Activated T-cell treated with anti-CD3 and anti-CD28 coated beads, Interleukin-2, amount 50 U/mL, for 1 hour (primary cell): ENCODE measurements around the gene BACH2.
"Not testable (repeated sequence)": the region's sequence is repeated elsewhere in the genome, so short reads cannot be mapped to it uniquely, and the experiment has no call there.

Experiments used
- DNase-seq: peaks from one replicate; pipeline ENCODE4 v3.0.0-alpha.2; 2020

BACH2 gene

DNA sequence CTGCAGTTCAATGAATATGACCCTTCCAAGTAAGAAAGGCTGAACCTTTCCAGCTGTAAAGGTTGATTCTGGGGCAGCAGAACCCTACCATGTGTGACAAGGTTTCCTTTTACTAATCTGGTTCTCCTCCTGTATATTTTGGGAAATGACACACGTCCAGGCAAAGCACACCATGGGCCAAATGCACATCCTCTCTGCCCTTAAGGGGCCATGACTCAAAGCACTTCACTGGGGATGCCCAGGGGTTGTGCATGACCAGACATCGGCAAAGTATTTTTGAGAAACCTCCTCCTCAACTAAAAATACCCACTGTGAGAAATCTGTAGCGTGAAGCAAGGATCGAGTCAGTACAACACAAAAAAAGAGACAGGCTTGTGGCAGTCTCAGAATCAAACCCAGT is 174.7 kb downstream of the BACH2 start:
- no peak for DNase-seq

DNA sequence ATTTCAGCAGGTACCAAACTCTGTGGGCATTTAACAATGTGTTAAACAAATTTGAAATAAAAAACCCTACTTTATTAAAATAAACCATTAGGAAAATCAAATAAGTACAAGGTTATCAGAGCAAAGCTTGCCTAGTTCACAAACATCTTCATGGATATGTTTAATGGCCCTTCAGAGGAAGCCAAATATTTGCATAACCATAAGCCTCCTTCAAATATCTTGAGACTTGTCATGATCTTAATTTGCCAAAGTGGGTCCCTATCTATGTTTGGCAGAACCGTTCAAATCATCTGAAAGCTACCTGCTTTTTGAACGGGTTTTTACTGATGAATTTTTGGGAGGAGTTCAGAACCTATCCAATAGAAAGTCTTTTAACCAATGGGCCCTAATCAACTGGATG is 176.3 kb downstream of the BACH2 start:
- no peak for DNase-seq

DNA sequence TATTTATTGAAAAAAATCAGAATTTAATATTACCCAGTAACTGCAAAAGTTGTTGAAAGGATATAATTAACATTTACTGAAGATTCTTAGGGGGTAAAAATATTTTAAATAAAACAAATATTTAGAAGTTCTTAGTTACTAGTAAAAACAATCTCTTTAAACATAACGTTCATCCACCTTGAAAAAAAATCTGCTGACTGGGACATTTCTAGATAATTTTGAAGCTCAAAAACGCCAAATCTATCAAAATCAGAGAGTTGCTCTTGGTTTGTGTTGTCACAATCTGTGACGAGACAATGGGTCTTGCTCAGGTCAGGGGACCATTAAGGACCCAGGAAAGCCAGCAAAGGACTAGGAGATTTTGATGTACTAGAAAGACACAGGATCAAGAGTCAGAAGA is 177.0 kb downstream of the BACH2 start:
- no peak for DNase-seq

DNA sequence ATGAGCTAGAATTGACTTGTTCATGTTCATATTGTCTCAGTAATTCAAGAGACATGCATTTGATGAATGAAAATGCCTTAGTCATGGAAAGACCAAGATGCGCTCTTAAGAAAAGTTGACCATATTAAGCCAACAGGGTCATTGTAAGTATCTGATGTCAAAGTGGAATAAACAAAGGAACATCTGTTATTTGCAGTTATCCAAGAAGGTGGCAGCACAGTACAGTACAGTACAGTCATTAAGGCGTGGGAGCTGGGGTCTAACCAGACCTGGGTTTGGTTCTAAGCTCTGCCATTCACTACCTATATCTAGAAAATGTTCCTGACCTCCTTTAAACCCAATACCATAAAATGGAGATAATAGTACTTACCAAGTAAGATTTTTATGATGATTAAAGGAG is 178.1 kb downstream of the BACH2 start:
- DNase-seq: no peak

DNA sequence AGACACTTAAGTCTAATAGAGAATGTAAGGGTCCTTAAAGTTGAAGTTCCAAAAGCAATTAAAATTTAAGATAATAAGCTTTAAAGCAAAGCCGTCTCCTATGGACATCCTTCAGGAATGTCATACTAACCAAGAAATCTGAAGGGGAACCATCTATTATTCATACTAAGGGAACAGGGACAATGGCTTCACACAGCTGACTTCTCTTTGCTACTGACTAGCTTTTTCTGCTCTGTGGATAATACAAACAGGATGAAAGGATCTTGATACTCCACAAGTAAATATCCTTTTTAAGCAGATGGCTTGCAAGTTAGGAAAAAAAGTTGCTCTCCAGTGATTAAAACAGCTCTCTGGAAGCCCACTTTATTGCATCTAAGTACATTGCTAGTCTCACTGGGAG is 178.6 kb downstream of the BACH2 start:
- DNase-seq: no peak

DNA sequence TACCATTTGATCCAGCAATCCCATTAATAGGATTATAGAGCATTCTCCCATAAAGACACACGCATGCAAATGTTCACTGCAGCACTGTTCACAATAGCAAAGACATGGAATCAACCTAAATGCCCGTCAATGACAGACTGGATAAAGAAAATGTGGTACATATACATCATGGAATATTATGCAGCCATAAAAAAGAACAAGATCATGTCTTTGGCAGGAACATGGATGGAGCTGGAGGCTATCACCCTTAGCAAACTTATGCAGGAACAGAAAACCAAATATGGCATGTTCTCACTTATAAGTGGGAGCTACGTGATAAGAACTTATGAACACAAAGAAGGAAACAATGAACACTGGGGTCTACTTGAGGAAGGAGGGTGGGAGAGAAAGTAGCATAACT is 180.5 kb downstream of the BACH2 start:
- DNase-seq: not testable (repeated sequence)

DNA sequence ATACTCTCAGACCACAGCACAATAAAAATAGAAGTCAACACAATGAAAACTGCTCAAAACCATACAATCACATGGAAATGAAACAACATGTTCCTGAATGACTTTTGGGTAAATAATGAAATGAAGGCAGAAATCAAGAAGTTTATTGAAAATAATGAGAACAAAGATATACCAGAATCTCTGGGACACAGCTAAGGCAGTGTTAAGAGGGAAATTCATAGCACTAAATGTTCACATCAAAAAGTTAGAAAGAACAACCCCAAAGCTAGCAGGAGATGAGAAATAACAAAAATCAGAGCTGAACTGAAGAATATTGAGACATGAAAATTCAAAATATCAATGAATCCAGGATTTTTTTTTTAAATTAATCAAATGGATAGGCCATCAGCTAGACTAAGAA is 183.3 kb downstream of the BACH2 start:
- DNase-seq: no peak

DNA sequence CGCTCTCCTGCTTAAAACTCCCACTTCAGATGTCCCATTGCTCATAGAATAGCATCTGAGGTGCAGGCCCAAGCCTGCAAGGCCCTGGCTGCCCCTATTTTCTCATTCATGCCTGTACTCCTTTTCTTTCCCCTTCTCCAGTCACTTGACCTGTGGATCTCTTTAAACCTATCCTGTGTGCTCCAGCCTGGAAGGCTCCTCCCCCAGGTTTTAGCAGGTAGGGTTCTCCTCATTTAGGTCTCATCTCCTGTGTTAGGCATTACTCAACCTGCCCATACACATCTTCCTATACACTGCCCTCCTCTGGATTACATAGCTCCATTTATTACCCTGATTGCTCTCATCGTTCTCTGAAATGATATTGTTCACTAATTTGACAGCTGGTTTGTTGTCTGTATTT is 185.3 kb downstream of the BACH2 start:
- DNase-seq: no peak

DNA sequence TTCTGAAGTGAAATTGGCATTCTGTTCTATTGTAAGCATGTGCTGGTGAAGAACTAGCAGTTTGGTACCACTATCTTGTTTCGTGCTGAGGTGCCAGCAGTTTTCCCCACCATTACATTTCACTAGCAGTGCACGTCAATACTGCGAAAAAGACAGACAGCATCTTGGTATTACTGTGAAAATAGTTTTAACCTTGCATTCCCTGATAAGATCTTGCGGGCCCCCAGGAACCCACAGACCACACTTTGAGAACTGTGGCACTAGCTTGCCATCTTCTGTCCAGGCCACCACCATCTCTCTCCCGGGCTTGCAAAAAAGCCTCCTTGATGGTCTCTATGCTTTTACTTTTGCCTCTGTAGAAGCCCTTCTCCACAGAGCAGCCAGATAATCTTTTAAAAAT is 185.7 kb downstream of the BACH2 start:
- peak; percentile 61 for DNase-seq

DNA sequence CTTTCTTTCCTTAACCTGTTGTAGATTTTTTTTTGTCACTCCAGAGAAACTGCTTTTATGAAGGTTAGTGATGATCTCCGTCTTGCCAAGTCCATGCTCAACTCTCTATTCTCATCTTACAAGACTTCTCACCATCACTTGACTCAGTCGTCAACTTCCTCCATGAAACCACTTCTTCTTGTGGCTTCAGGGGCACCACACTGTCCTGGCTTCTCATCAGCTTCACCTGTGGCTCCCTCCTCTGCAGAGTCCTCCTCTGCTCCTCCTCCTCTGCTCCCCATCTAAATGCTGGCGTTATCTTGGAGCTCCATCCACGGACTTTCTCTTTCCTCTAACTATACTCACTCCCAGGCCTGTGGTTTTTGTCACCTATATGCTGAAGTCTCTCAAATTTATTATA is 187.5 kb downstream of the BACH2 start:
- no peak for DNase-seq

DNA sequence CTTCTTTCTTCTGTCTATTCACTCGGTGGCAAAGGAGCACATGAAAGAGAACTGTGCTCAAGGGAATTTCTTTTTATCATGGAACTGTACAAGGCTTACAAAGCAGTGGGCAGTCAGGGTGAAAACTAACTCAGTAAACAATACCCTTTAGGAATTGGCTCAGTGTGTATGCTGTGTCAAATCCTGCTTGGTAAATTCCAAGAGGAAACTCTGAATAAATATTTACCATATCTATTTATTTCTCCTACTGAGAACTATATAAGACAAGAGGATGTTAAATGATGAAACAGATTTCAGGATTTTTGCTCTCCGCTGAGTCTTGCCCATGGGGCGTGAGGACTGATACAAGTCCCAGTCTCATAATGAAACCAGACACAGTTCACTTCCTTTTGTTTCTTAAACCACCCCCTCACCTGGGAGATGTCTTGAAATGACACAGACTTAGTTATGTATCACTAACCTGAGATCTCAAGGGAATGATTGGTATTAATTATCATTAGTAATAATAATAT is 188.8 kb downstream of the BACH2 start:
- no peak for DNase-seq

DNA sequence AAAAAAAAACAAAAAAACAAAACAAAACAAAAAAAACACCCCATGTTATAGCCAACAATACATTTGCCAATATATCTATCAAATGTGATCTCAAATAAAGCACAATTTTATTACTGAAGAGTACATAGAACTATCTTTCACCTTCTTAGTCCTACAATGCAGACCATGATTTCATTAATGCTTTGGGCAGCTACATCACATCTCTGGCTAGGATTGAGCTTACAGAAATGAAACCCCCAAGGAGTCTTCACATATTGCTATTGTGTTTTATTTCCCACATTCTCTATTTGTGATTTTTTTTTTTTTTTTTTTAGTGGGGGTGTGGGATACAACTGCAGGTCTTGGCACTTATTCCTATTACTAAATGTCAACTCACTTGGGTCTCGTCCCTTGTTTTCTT is 189.3 kb downstream of the BACH2 start:
- DNase-seq: no peak

DNA sequence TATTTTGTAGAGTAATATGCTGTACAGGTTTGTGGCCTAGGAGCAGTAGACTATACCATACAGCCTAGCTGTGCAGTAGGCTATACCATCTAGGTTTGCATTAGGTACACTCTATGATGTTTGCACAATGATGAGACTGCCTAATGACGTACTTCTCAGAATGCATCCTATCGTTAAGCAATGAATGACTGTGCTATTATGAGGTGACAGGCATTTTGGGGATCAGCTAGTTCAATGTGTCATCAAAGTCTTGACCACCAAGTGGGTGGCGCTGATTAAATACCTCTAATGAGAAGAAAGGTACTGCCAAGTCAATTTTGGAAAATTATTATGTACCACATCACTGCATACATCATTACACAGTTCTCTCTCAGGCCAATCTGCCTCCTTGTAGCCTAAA is 190.2 kb downstream of the BACH2 start:
- DNase-seq: no peak

DNA sequence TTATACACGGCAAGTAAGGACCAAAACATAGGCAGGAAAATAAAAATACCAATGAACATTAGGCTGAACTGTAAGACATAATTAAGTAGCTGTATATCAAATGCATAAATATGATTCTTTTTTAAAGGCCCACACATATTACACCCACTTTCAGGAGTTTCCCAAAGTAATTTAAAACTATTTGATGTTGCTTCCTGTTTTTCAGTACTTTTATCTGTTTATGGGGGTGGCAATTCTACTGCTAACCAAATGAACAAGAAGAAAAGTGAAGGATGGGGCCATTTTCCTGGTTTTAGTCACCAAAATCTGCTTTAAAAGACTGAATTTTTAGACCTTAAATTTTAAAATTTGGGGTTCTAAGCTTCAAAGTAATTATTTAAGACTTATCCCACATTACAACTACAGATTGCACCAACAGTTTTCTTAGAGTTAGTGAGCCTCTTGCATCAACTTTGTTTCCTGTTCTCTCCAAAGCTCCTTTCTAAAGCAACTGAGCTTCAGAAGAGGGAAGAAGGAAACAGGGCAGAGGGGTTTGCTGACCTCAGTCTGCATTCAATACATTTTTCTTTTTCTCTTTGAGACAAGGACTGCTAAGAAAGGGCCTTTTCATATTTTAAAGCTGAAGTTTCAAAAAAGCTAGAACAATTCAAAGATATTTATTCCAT is 191.0 kb downstream of the BACH2 start:
- DNase-seq: no peak

DNA sequence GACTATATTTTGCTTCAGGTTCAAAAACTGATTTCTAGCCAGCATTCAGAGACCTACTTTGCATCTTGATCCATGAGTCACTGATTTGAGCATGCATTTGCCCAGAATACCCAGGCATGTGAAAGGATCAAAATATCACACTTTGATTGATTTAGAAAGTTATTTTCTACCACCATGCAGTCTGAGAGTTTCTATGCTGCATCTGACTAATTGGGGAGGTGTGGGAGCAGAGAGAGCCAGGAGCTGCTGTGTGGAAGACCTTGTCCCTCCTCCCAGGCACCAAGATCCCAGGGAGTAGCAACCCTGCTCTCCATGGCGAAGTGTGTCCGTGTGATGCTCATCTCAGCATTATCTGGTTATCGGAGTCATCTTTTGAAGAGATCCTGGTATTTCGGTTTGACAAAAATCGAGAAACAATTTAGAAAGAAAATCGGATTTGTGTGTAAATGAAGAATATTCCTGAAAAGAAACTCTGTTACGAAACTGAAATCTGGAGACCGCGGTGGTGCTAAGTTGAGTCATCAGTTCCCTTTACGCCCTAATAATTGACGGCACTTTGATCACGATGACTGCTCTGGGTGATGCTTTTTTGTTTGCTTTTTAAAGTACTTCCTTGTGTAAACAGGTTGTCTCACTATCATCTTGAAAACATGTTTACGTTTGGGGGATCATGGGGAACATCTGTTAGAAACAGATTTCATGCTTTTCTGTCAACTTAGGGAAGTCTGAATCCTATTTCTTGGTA is 193.4 kb downstream of the BACH2 start:
- no peak for DNase-seq

DNA sequence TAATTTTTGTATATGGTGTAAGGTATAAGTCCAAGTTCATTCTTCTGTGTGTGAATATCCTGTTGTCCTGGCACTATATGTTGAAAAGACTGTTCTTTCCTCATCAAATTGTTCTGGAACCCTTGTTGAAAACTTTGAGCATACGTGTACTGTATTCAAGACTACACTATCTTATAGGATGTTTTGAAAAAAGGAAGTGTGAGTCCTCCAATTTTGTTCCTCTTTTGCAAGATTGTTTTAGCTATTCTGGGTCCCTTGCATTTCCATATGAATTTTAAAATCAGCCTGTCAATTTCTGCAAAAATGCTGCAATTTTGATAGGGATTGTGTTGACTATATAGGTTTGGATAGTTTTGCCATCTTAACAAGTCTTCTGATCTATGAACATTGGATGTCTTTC is 195.2 kb downstream of the BACH2 start:
- DNase-seq: no peak

DNA sequence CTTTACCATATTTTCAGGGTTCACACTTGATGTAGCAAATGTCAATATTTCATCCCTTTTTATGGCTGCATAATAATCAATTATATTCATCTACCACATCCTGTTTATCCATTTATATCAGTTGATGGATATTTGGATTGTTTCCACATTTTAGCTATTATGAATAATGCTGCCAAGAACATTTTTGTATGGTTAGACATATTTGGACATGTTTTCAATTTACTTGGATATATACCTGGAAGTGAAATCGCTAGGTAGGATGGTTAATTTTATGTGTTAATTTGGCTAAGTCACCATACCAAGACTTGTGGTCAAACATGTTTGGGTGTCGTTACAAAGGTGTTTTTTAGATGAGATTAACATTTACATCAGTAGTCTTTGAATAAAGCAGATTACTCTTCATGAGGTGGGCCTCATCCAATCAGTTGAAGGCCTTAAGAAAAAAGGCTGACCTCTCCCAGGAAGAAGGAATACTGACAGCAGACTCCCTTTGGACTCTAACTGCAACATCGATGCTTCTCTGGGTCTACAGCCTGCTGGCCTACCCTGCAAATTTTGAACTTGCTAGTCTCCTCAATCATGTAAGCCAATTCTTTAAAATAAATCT is 196.5 kb downstream of the BACH2 start:
- no peak for DNase-seq

DNA sequence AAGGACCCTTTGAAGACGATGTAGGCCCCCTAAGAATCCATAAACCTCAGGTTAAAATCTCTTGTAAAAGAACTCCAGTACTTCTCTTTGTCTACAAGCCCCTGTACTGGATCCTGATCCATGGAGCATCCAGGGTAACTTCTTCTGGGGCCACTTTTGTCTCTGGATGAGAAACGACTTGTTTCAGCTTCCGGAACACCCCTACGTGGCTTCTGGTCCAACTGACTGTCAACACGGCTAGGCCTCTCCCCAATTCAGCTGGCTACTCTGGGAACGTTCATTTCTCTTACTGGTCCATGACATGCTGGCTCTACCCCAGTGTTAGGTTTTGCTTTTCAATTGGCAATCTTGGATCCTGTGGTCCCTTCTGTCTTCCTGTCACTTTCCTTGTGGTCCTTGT is 198.0 kb downstream of the BACH2 start:
- DNase-seq: no peak

DNA sequence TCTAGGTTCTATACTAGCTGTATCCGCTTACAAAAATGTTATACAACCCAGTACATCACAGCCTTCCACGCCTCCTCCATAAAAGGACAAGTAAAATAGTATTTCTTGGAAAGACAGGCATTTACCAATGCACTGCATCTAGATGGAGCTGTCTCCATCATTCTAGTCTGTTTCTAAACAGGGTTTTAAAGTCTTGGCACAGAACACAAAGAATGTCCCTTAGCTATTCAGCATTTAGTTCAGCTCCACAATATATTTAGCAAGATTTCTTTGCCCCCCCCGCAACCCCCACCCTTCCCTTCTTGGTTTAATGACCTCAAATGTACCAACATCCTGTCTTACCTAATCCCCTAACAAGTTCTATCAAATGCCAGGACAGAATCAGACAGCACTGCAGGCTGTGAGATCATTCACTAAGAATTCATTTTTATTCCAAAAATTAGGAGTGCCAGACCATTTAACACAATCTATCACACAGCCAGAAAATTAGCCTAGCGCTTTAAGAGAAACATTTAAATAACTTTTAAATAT is 198.6 kb downstream of the BACH2 start:
- no peak for DNase-seq

DNA sequence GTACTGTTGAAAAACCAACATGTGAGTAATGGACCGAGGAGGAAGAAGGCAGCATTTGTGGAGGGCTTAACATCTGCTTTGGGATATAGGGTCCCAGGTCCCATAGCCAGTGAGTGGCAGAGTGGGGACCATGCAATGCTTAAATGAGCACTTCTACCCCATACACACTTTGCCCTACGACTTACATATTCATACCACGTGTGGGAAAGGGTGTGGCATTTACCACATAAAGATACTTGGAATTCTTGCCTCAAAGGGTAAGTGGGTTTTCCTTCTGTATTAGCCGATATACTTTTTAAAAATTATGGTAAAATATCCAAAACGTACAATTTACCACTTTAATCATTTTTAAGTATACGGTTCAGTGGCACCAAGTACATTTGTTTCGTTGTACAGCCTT is 199.3 kb downstream of the BACH2 start:
- DNase-seq: no peak

DNA sequence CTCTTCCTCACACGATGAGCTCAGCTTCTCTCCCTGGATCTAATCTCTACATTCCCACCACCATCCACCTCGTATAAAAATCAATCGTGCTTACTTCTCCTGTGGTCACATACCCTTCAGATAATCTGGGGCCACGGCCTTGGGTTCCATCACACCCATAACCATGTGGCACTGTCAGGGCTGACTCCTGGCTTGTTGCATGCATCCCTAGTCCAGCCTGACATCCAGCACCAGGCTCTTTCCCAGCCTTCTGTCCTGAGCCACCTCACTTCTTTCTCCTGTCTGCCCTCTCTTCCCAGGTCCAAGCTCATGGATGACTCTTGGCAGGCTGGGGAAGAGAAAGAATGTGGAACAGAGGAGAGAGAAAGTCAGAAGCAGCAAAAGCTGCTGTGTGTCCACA is 199.8 kb downstream of the BACH2 start:
- no peak for DNase-seq

DNA sequence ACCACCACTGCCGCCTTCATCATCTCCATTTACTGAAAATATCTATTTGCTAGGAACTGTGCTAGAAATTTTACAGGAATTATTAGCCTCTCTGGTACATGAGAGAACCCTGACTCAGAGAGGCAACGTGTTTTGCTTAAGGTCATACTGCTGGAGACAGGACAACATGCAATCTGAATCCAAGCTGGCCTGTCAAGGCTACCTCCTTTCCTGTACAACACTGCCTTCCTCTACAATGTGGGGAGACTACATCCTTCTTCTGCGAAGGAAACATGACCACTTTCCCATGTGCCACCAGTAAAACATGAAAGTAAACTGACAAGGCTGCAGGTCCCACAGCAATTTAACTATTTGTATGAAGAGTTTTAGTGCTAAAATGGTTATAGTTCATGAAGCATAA is 200.9 kb downstream of the BACH2 start:
- DNase-seq: no peak

DNA sequence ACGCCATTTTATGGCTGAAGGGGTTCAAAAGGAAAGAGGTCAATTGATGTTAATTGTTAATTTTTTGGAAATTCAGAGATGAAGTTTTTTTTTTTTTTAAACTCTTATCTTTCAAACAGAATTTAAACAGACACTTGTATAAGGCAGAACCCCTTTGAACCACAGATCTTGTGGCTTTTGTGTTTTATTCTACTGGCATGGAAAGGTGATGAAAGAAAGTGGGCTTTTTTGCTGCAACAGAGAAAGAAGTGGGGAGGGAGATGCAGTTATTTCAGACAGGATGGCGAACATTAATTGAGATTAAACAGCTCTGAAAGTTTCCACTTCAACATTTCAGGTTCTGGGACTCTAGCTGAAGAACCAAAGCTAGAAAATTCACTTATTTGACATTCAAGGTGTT is 201.5 kb downstream of the BACH2 start:
- no peak for DNase-seq

DNA sequence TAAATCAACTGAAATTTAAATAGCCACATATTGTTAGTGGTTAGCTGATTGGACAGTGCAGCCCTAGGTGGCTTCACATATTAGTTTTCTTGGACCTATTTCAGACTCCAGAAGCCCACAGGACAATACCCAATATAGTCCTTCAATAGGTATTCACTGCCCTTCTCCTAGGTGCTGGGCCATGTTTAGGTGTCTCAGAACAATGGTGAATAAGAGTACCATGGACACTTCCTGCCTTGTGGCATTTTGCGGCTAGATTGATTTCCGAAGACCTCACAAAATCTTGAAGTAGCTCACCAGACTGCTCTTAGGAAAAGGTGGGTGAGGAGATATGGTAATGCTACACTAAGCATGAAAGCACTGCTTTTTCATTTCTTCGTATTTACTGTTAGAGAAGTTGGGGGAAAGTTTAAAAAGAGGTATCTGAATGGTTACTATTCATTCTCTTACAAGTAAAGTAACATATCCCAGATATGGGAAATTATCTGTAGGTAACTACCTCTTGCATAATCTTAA is 203.0 kb downstream of the BACH2 start:
- DNase-seq: no peak
